Measurements from ENCODE around the gene PCSK1N. TPM values are rescaled to one million over a fixed set of nuclear protein-coding genes. Genes with fewer than 3 reads are reported as not detected.

The PCSK1N gene
- total and polyA plus RNA-seq, 9 of the 15 experiments (the other 6 are each of a cell fraction or from before 2014, with no cell fraction given), result 0.07 to 0.55 (median 0.54) TPM; not detected in 6

- TF ChIP-seq DEAF1 (CRISPR knock-in tag; IDR thresholded peaks at IDR 0.05) (no peak), CEBPB (tag; IDR thresholded peaks at IDR 0.05) (no peak), DNMT1 (IDR thresholded peaks at IDR 0.05) (no peak), SMARCB1 (IDR thresholded peaks at IDR 0.05; ENCODE audit: insufficient read length, low read depth) (peak; percentile 97), ZNF41 (CRISPR knock-in tag; conservative IDR thresholded peaks at IDR 0.05) (no peak), ZNF778 (CRISPR knock-in tag; IDR thresholded peaks at IDR 0.05) (no peak), ZNF175 (CRISPR knock-in tag; IDR thresholded peaks at IDR 0.05; ENCODE audit: low read depth) (peak; percentile 84; the same call in 1 of the 2 replicates), ETV5 (CRISPR knock-in tag; IDR thresholded peaks at IDR 0.05; ENCODE audit: low read depth) (peak; percentile 95), MXI1 (IDR thresholded peaks at IDR 0.05; ENCODE audit: low read depth, low read length) (peak; percentile 63), ZNF561 (CRISPR knock-in tag; conservative IDR thresholded peaks at IDR 0.05) (no peak), ESRRB (CRISPR knock-in tag; IDR thresholded peaks at IDR 0.05; ENCODE audit: borderline replicate concordance) (no peak), POLR3A (IDR thresholded peaks at IDR 0.05; ENCODE audit: borderline replicate concordance, extremely low read depth, insufficient read depth, insufficient read length) (no peak), HEY1 (CRISPR knock-in tag; IDR thresholded peaks at IDR 0.05; ENCODE audit: borderline replicate concordance) (no peak), RFX1 (IDR thresholded peaks at IDR 0.05) (no peak), ZNF184 (CRISPR knock-in tag; IDR thresholded peaks at IDR 0.05) (no peak), ZNF609 (CRISPR knock-in tag; IDR thresholded peaks at IDR 0.05; ENCODE audit: borderline replicate concordance) (peak; percentile 82), TCF7L2 (IDR thresholded peaks at IDR 0.05; ENCODE audit: low read depth, low read length) (no peak), EWSR1 (IDR thresholded peaks at IDR 0.05; ENCODE audit: borderline replicate concordance, low read depth, partially characterized antibody) (no peak), POU5F1 (IDR thresholded peaks at IDR 0.05; ENCODE audit: borderline replicate concordance, low read depth, low read length, partially characterized antibody) (no peak), HINFP (tag; conservative IDR thresholded peaks at IDR 0.05; ENCODE audit: low read depth) (no peak)
These were observed 34.7 kb downstream of the PCSK1N start (continued) for GRCh38 chrX:48800574-48801279.

All from K562 (cell line).